ENCODE results near the gene GAL3ST2. TPM values are rescaled to one million over a fixed set of nuclear protein-coding genes. Genes with fewer than 3 reads are reported as not detected.
"Not testable (repeated sequence)": the region's sequence is repeated elsewhere in the genome, so short reads cannot be mapped to it uniquely, and the experiment has no call there.

The GAL3ST2 gene
- total RNA-seq, 1 experiment from 2014 or later, result not detected

GRCh38 chr2:241811201-241811951 is 34.8 kb downstream of the GAL3ST2 start:
- DNase-seq, result no peak

GRCh38 chr2:241811952-241812729 is 35.5 kb downstream of the GAL3ST2 start:
- Histone ChIP-seq H3K9me3 (replicated peaks) (no peaks in the 10 kb centered on the region), H3K4me1 (peaks cover 17% of the 10 kb centered on the region), H3K27me3 (0 out of 2 replicates have a peak, but pooled peaks cover 7% of the 10 kb centered on the region), H3K27ac (peak overlapping the region; percentile 32; the same call in 1 of the 2 replicates), H3K4me3 (no peak overlapping the region), H3K36me3 (no peaks in the 10 kb centered on the region)
- no peak for DNase-seq

More at GRCh38 chr2:241811201-241811951, 34.8 kb downstream of the GAL3ST2 start:
- Histone ChIP-seq H3K27ac (no peak overlapping the region), H3K4me1 (peaks cover 17% of the 10 kb centered on the region), H3K27me3 (0 out of 2 replicates have a peak, but pooled peaks cover 7% of the 10 kb centered on the region), H3K9me3 (replicated peaks) (no peaks in the 10 kb centered on the region), H3K4me3 (no peak overlapping the region), H3K36me3 (no peaks in the 10 kb centered on the region)

GRCh38 chr2:241812730-241813643 is 36.4 kb downstream of the GAL3ST2 start:
- H3K27me3 ChIP-seq, result 0 out of 2 replicates have a peak, but pooled peaks cover 7% of the 10 kb centered on the region
- peak; percentile 85 to 95 for DNase-seq
- peaks cover 17% of the 10 kb centered on the region for H3K4me1 ChIP-seq
- no peaks in the 10 kb centered on the region for H3K36me3 ChIP-seq
- H3K4me3 ChIP-seq, result peak overlapping the region; percentile 2; the same call in 1 of the 2 replicates
- peak overlapping the region; percentile 32; the same call in 1 of the 2 replicates for H3K27ac ChIP-seq
- H3K9me3 ChIP-seq (replicated peaks), result no peaks in the 10 kb centered on the region

- Histone ChIP-seq H3K27ac (peak overlapping the region; percentile 30; the same call in 1 of the 2 replicates), H3K4me3 (peak overlapping the region; percentile 2; the same call in 1 of the 2 replicates), H3K9me3 (replicated peaks) (no peaks in the 10 kb centered on the region), H3K36me3 (no peaks in the 10 kb centered on the region), H3K4me1 (peaks cover 12% of the 10 kb centered on the region), H3K27me3 (0 out of 2 replicates have a peak, but pooled peaks cover 7% of the 10 kb centered on the region)
- DNase-seq, result peak in 1 of 2 experiments; percentile 53
Measured at GRCh38 chr2:241813644-241814392, 37.2 kb downstream of the GAL3ST2 start.

GRCh38 chr2:241814393-241814642 is 37.7 kb downstream of the GAL3ST2 start:
- H3K4me3 ChIP-seq, result no peak overlapping the region
- DNase-seq, result no peak
- H3K9me3 ChIP-seq (replicated peaks), result no peaks in the 10 kb centered on the region
- H3K4me1 ChIP-seq, result peaks cover 12% of the 10 kb centered on the region
- H3K27ac ChIP-seq, result no peak overlapping the region
- H3K27me3 ChIP-seq, result 0 out of 2 replicates have a peak, but pooled peaks cover 5% of the 10 kb centered on the region
- H3K36me3 ChIP-seq, result no peaks in the 10 kb centered on the region

- no peaks in the 10 kb centered on the region for H3K9me3 ChIP-seq (replicated peaks)
- peaks cover 12% of the 10 kb centered on the region for H3K4me1 ChIP-seq
- no peak overlapping the region for H3K27ac ChIP-seq
- no peaks in the 10 kb centered on the region for H3K36me3 ChIP-seq
- no peaks in the 10 kb centered on the region for H3K27me3 ChIP-seq
- no peak for DNase-seq
- H3K4me3 ChIP-seq, result no peak overlapping the region
Measured at GRCh38 chr2:241814643-241815476, 38.2 kb downstream of the GAL3ST2 start.

GRCh38 chr2:241815477-241816430 is 39.1 kb downstream of the GAL3ST2 start:
- Histone ChIP-seq H3K27me3 (no peaks in the 10 kb centered on the region), H3K27ac (no peak overlapping the region), H3K9me3 (replicated peaks) (no peaks in the 10 kb centered on the region), H3K4me1 (peaks cover 12% of the 10 kb centered on the region), H3K4me3 (no peak overlapping the region), H3K36me3 (no peaks in the 10 kb centered on the region)
- no peak for DNase-seq

GRCh38 chr2:241816431-241817121 is 40.0 kb downstream of the GAL3ST2 start:
- no peaks in the 10 kb centered on the region for H3K36me3 ChIP-seq
- H3K4me3 ChIP-seq, result no peak overlapping the region
- no peaks in the 10 kb centered on the region for H3K9me3 ChIP-seq (replicated peaks)
- no peak overlapping the region for H3K27ac ChIP-seq
- peaks cover 12% of the 10 kb centered on the region for H3K4me1 ChIP-seq
- no peak for DNase-seq
- H3K27me3 ChIP-seq, result no peaks in the 10 kb centered on the region

- H3K36me3 ChIP-seq, result no peaks in the 10 kb centered on the region
- H3K9me3 ChIP-seq (replicated peaks), result no peaks in the 10 kb centered on the region
- no peak for DNase-seq
- H3K4me1 ChIP-seq, result peaks cover 11% of the 10 kb centered on the region
- H3K27ac ChIP-seq, result no peak overlapping the region
- H3K4me3 ChIP-seq, result no peak overlapping the region
- H3K27me3 ChIP-seq, result no peaks in the 10 kb centered on the region
Measured at GRCh38 chr2:241817126-241817820, 40.7 kb downstream of the GAL3ST2 start.

GRCh38 chr2:241817821-241818215 is 41.2 kb downstream of the GAL3ST2 start:
- not testable (repeated sequence) for H3K27me3 ChIP-seq, H3K27ac ChIP-seq

GRCh38 chr2:241818229-241818942 is 41.8 kb downstream of the GAL3ST2 start:
- H3K4me3 ChIP-seq, result no peak overlapping the region

More at GRCh38 chr2:241817821-241818215, 41.2 kb downstream of the GAL3ST2 start:
- H3K4me1 ChIP-seq; DNase-seq; H3K4me3 ChIP-seq; H3K36me3 ChIP-seq; H3K9me3 ChIP-seq (replicated peaks): not testable (repeated sequence)

More at GRCh38 chr2:241818229-241818942, 41.8 kb downstream of the GAL3ST2 start:
- no peaks in the 10 kb centered on the region for H3K27me3 ChIP-seq
- peaks cover 1% of the 10 kb centered on the region; the same call in 1 of the 2 replicates for H3K4me1 ChIP-seq
- H3K27ac ChIP-seq, result no peak overlapping the region
- 0 out of 2 replicates have a peak, but pooled peaks cover 3% of the 10 kb centered on the region for H3K9me3 ChIP-seq (replicated peaks)
- no peaks in the 10 kb centered on the region for H3K36me3 ChIP-seq
- no peak for DNase-seq

All from SJCRH30 (cell line).